NB4 (cell line): ENCODE data around the gene GJC1.
A peak's percentile ranks its signal among the peaks of the same experiment; 100 is the strongest.

ENCODE experiments used
- DNase-seq: peaks from one replicate; pipeline ENCODE4 v3.0.0; 2010; ENCODE audit warnings: low read depth
- H3K4me3 ChIP-seq: one replicate; pipeline ENCODE4 v1.5.1; 2011; ENCODE audit warnings: mild to moderate bottlenecking, low read depth, low read length, moderate library complexity
- CTCF ChIP-seq: IDR thresholded peaks from one replicate; pipeline ENCODE4 v1.5.1; 2012; ENCODE audit warnings: low read depth, low read length
- MAX ChIP-seq: IDR thresholded peaks from 2 replicates; pipeline ENCODE4 v1.6.1; 2011; ENCODE audit warnings: low read depth, low read length
- MYC ChIP-seq: IDR thresholded peaks from 2 replicates; pipeline ENCODE4 v1.6.1; 2011; ENCODE audit warnings: low read depth, low read length
- POLR2A ChIP-seq: IDR thresholded peaks from 2 replicates; pipeline ENCODE4 v1.6.1; 2011; ENCODE audit warnings: mild to moderate bottlenecking; ENCODE audit not compliant: insufficient read length; ENCODE audit errors: extremely low read depth

The GJC1 gene

GRCh38 chr17:44829523-44830358 lies at the start of gene GJC1:
Gene GJC1 (minus strand): TSS chr17:44830287. CDS start chr17:44805817, 24,470 bp downstream.
- TF ChIP-seq MAX (no peak), MYC (no peak), CTCF (no peak), POLR2A (no peak)
- DNase-seq, result peak; percentile 59
- H3K4me3 ChIP-seq, result peak within 1 kb of the TSS; percentile 66

GRCh38 chr17:44879376-44879775 lies 49.3 kb upstream of the GJC1 start:
- no peak for DNase-seq
- TF ChIP-seq MYC (no peak), CTCF (no peak), POLR2A (no peak), MAX (no peak)
- no peak overlapping the region for H3K4me3 ChIP-seq

- no peak overlapping the region for H3K4me3 ChIP-seq
- TF ChIP-seq MAX, result no peak
- peak; percentile 51 for TF ChIP-seq CTCF
- DNase-seq, result peak; percentile 46
Measured at GRCh38 chr17:44878627-44879221, 48.6 kb upstream of the GJC1 start.

GRCh38 chr17:44877121-44877520 lies 47.0 kb upstream of the GJC1 start:
- DNase-seq, result no peak
- no peak overlapping the region for H3K4me3 ChIP-seq

GRCh38 chr17:44875761-44876160 lies 45.7 kb upstream of the GJC1 start:
- no peak for DNase-seq
- H3K4me3 ChIP-seq, result no peak overlapping the region
- no peak for TF ChIP-seq MAX
- no peak for TF ChIP-seq CTCF
- no peak for TF ChIP-seq MYC
- no peak for TF ChIP-seq POLR2A

More at GRCh38 chr17:44877121-44877520, 47.0 kb upstream of the GJC1 start:
- no peak for TF ChIP-seq MYC
- TF ChIP-seq CTCF, result no peak
- no peak for TF ChIP-seq POLR2A
- TF ChIP-seq MAX, result no peak
